HCT116 (cell line): ENCODE measurements around the gene ELN.

Source experiments
- CTCF ChIP-seq, 3 experiments: fragments of 200-600 bp in 1 of 3; sonication (generic) in 1 of 3; IDR thresholded peaks in 2 of 3; conservative IDR thresholded peaks in 1 of 3; 2 replicates each; pipeline ENCODE4 v1.5.1; 2012 to 2017; ENCODE audit warnings: low read depth in 2 of 3, low read length in 2 of 3, antibody characterized with exemption in 1 of 3, borderline replicate concordance in 1 of 3, control low read depth in 1 of 3, mild to moderate bottlenecking in 1 of 3, mixed read lengths in 1 of 3, mixed run types in 1 of 3, moderate library complexity in 1 of 3; ENCODE audit not compliant: insufficient read depth in 1 of 3
- JUND ChIP-seq: IDR thresholded peaks from 2 replicates; pipeline ENCODE4 v1.6.1; 2012
- POLR2A ChIP-seq: IDR thresholded peaks from 2 replicates; pipeline ENCODE4 v1.7.0; 2011; ENCODE audit warnings: borderline replicate concordance; ENCODE audit not compliant: insufficient read depth, insufficient read length; ENCODE audit errors: extremely low read depth
- POLR2AphosphoS5 ChIP-seq: IDR thresholded peaks from 2 replicates; pipeline ENCODE4 v1.6.1; 2011; ENCODE audit warnings: mild to moderate bottlenecking, low read depth, low read length, moderate library complexity
- YY1 ChIP-seq: IDR thresholded peaks from 2 replicates; pipeline ENCODE4 v1.6.1; 2011; ENCODE audit warnings: low read length, low read depth, moderate library complexity, mild to moderate bottlenecking; ENCODE audit not compliant: insufficient replicate concordance; ENCODE audit errors: extremely low read depth

GRCh38 chr7:74008687-74009086 lies 19.3 kb upstream of the ELN start:
- TF ChIP-seq CTCF (IDR thresholded peaks at IDR 0.05 in 2 of 3, conservative IDR thresholded peaks at IDR 0.05 in 1 of 3; ENCODE audit: borderline replicate concordance in 1 of 3, insufficient read depth in 1 of 3, low read depth in 2 of 3, low read length in 2 of 3) (no peak), POLR2A (no peak), POLR2AphosphoS5 (no peak), YY1 (no peak), JUND (no peak)
